DMS153 treated with DMSO at 0.1 percent for 48 hours (cell line): Measurements from ENCODE around the gene LRRC4.

Experiments
- DNase-seq: peaks from one replicate; lab custom pipeline; 2025; ENCODE audit not compliant: unreplicated experiment; lab: John Stamatoyannopoulos, UW

Gene LRRC4

GRCh38 chr7:128008141-128008540 lies 23.1 kb downstream of the LRRC4 start:
- no peak for DNase-seq

- no peak for DNase-seq
These were observed 23.9 kb downstream of the LRRC4 start for GRCh38 chr7:128007303-128007680.

GRCh38 chr7:128006550-128007302 lies 24.5 kb downstream of the LRRC4 start:
- DNase-seq: no peak

GRCh38 chr7:128005759-128006159 lies 25.5 kb downstream of the LRRC4 start:
- DNase-seq: no peak

GRCh38 chr7:128005117-128005516 lies 26.1 kb downstream of the LRRC4 start:
- no peak for DNase-seq

- DNase-seq: no peak
These were observed 26.6 kb downstream of the LRRC4 start for GRCh38 chr7:128004623-128005022.

- DNase-seq: no peak
These were observed 27.4 kb downstream of the LRRC4 start for GRCh38 chr7:128003787-128004186.

GRCh38 chr7:128003167-128003566 lies 28.1 kb downstream of the LRRC4 start:
- no peak for DNase-seq

- DNase-seq: no peak
These were observed 30.4 kb downstream of the LRRC4 start for GRCh38 chr7:128000854-128001265.

- no peak for DNase-seq
These were observed 31.2 kb downstream of the LRRC4 start for GRCh38 chr7:128000048-128000447.

GRCh38 chr7:127998671-127999070 lies 32.6 kb downstream of the LRRC4 start:
- DNase-seq: no peak

GRCh38 chr7:127997226-127997922 lies 33.9 kb downstream of the LRRC4 start:
- no peak for DNase-seq

GRCh38 chr7:127996253-127997071 lies 34.8 kb downstream of the LRRC4 start:
- DNase-seq: no peak

GRCh38 chr7:127995881-127996215 lies 35.4 kb downstream of the LRRC4 start:
- DNase-seq: no peak

GRCh38 chr7:127995156-127995880 lies 35.9 kb downstream of the LRRC4 start:
- no peak for DNase-seq

- no peak for DNase-seq
These were observed 37.2 kb downstream of the LRRC4 start for GRCh38 chr7:127993987-127994386.

GRCh38 chr7:127993317-127993716 lies 37.9 kb downstream of the LRRC4 start:
- DNase-seq: no peak

GRCh38 chr7:127988751-127989150 lies 42.5 kb downstream of the LRRC4 start:
- DNase-seq: no peak

- DNase-seq: no peak
These were observed 44.4 kb downstream of the LRRC4 start for GRCh38 chr7:127986581-127987521.

- no peak for DNase-seq
These were observed 47.4 kb downstream of the LRRC4 start for GRCh38 chr7:127983804-127984332.
